ENCODE measurements around the gene TINAG.
A peak's percentile ranks its signal among the peaks of the same experiment; 100 is the strongest.

Gene TINAG

GRCh38 chr6:54404791-54405190 is 96.5 kb downstream of the TINAG start:
- H3K4me3 ChIP-seq (ENCODE audit: low read length), result no peak overlapping the region

GRCh38 chr6:54411767-54412166 is 103.5 kb downstream of the TINAG start:
- Histone ChIP-seq H3K27me3 (ENCODE audit: insufficient read depth, low read length) (no peaks in the 10 kb centered on the region), H3K4me1 (ENCODE audit: insufficient read depth, low read length) (no peaks in the 10 kb centered on the region), H3K36me3 (ENCODE audit: insufficient read depth, low read length) (no peaks in the 10 kb centered on the region), H3K4me3 (ENCODE audit: low read length) (no peak overlapping the region), H2AFZ (ENCODE audit: low read depth, low read length) (no peak overlapping the region), H3K9me3 (ENCODE audit: low read length) (no peaks in the 10 kb centered on the region)

More at GRCh38 chr6:54404791-54405190, 96.5 kb downstream of the TINAG start:
- H2AFZ ChIP-seq (ENCODE audit: low read depth, low read length), result no peak overlapping the region
- no peaks in the 10 kb centered on the region for H3K4me1 ChIP-seq (ENCODE audit: insufficient read depth, low read length)
- H3K9me3 ChIP-seq (ENCODE audit: low read length), result no peaks in the 10 kb centered on the region
- no peaks in the 10 kb centered on the region for H3K27me3 ChIP-seq (ENCODE audit: insufficient read depth, low read length)
- H3K36me3 ChIP-seq (ENCODE audit: insufficient read depth, low read length), result no peaks in the 10 kb centered on the region

- Histone ChIP-seq H3K4me1 (ENCODE audit: insufficient read depth, low read length) (peaks cover 1% of the 10 kb centered on the region), H3K4me3 (ENCODE audit: low read length) (no peak overlapping the region), H2AFZ (ENCODE audit: low read depth, low read length) (no peak overlapping the region), H3K9me3 (ENCODE audit: low read length) (no peaks in the 10 kb centered on the region), H3K27me3 (ENCODE audit: insufficient read depth, low read length) (no peaks in the 10 kb centered on the region), H3K36me3 (ENCODE audit: insufficient read depth, low read length) (no peaks in the 10 kb centered on the region)
Observed at GRCh38 chr6:54415517-54415916, 107.3 kb downstream of the TINAG start.

GRCh38 chr6:54419885-54420284 is 111.6 kb downstream of the TINAG start:
- Histone ChIP-seq H3K27me3 (ENCODE audit: insufficient read depth, low read length) (no peaks in the 10 kb centered on the region), H3K9me3 (ENCODE audit: low read length) (no peaks in the 10 kb centered on the region), H2AFZ (ENCODE audit: low read depth, low read length) (peak overlapping the region; percentile 34), H3K4me1 (ENCODE audit: insufficient read depth, low read length) (peaks cover 1% of the 10 kb centered on the region), H3K4me3 (ENCODE audit: low read length) (no peak overlapping the region), H3K36me3 (ENCODE audit: insufficient read depth, low read length) (no peaks in the 10 kb centered on the region)

- Histone ChIP-seq H3K27me3 (ENCODE audit: insufficient read depth, low read length) (no peaks in the 10 kb centered on the region), H2AFZ (ENCODE audit: low read depth, low read length) (no peak overlapping the region), H3K4me3 (ENCODE audit: low read length) (no peak overlapping the region), H3K9me3 (ENCODE audit: low read length) (no peaks in the 10 kb centered on the region), H3K4me1 (ENCODE audit: insufficient read depth, low read length) (no peaks in the 10 kb centered on the region), H3K36me3 (ENCODE audit: insufficient read depth, low read length) (no peaks in the 10 kb centered on the region)
Observed at GRCh38 chr6:54426995-54427394, 118.8 kb downstream of the TINAG start.

GRCh38 chr6:54427396-54427937 is 119.2 kb downstream of the TINAG start:
- no peak overlapping the region for H3K4me3 ChIP-seq (ENCODE audit: low read length)
- no peaks in the 10 kb centered on the region for H3K9me3 ChIP-seq (ENCODE audit: low read length)
- H3K4me1 ChIP-seq (ENCODE audit: insufficient read depth, low read length), result no peaks in the 10 kb centered on the region
- H3K27me3 ChIP-seq (ENCODE audit: insufficient read depth, low read length), result no peaks in the 10 kb centered on the region
- H3K36me3 ChIP-seq (ENCODE audit: insufficient read depth, low read length), result no peaks in the 10 kb centered on the region
- H2AFZ ChIP-seq (ENCODE audit: low read depth, low read length), result no peak overlapping the region

- Histone ChIP-seq H3K4me1 (ENCODE audit: insufficient read depth, low read length) (no peaks in the 10 kb centered on the region), H3K4me3 (ENCODE audit: low read length) (no peak overlapping the region), H3K9me3 (ENCODE audit: low read length) (no peaks in the 10 kb centered on the region), H2AFZ (ENCODE audit: low read depth, low read length) (no peak overlapping the region), H3K27me3 (ENCODE audit: insufficient read depth, low read length) (no peaks in the 10 kb centered on the region), H3K36me3 (ENCODE audit: insufficient read depth, low read length) (no peaks in the 10 kb centered on the region)
Observed at GRCh38 chr6:54428431-54428830, 120.2 kb downstream of the TINAG start.

GRCh38 chr6:54431466-54431865 is 123.2 kb downstream of the TINAG start:
- Histone ChIP-seq H3K9me3 (ENCODE audit: low read length) (no peaks in the 10 kb centered on the region), H3K27me3 (ENCODE audit: insufficient read depth, low read length) (no peaks in the 10 kb centered on the region), H3K4me1 (ENCODE audit: insufficient read depth, low read length) (no peaks in the 10 kb centered on the region), H2AFZ (ENCODE audit: low read depth, low read length) (no peak overlapping the region), H3K36me3 (ENCODE audit: insufficient read depth, low read length) (no peaks in the 10 kb centered on the region), H3K4me3 (ENCODE audit: low read length) (no peak overlapping the region)

Data from neuron (in vitro differentiated cells).